ENCODE measurements around the gene BACE1-AS.

BACE1-AS gene

GRCh38 chr11:117289795-117290194, 1.4 kb upstream of the BACE1-AS start:
- no peak for DNase-seq (ENCODE audit: low read depth in 2 of 2)

GRCh38 chr11:117292616-117293015, 1.5 kb downstream of the BACE1-AS start:
- DNase-seq (ENCODE audit: low read depth in 2 of 2) = no peak

- no peak for DNase-seq (ENCODE audit: low read depth in 2 of 2)
These were observed 4.4 kb downstream of the BACE1-AS start for GRCh38 chr11:117295438-117296137.

- DNase-seq (ENCODE audit: low read depth in 2 of 2) = no peak
These were observed 5.7 kb downstream of the BACE1-AS start for GRCh38 chr11:117296881-117297280.

- no peak for DNase-seq (ENCODE audit: low read depth in 2 of 2)
These were observed 7.0 kb downstream of the BACE1-AS start for GRCh38 chr11:117298195-117298594.

- no peak for DNase-seq (ENCODE audit: low read depth in 2 of 2)
These were observed 8.5 kb downstream of the BACE1-AS start for GRCh38 chr11:117299351-117300282.

GRCh38 chr11:117300283-117300663, 9.1 kb downstream of the BACE1-AS start:
- DNase-seq (ENCODE audit: low read depth in 2 of 2) = no peak

GRCh38 chr11:117300773-117301172, 9.6 kb downstream of the BACE1-AS start:
- no peak for DNase-seq (ENCODE audit: low read depth in 2 of 2)

GRCh38 chr11:117302228-117302627, 11.1 kb downstream of the BACE1-AS start:
- DNase-seq (ENCODE audit: low read depth in 2 of 2) = no peak

GRCh38 chr11:117303101-117303500, 12.0 kb downstream of the BACE1-AS start:
- no peak for DNase-seq (ENCODE audit: low read depth in 2 of 2)

- DNase-seq (ENCODE audit: low read depth in 2 of 2) = no peak
These were observed 12.6 kb downstream of the BACE1-AS start for GRCh38 chr11:117303646-117304315.

GRCh38 chr11:117305145-117305544, 14.0 kb downstream of the BACE1-AS start:
- no peak for DNase-seq (ENCODE audit: low read depth in 2 of 2)

- no peak for DNase-seq (ENCODE audit: low read depth in 2 of 2)
These were observed 18.2 kb downstream of the BACE1-AS start for GRCh38 chr11:117309310-117309709.

GRCh38 chr11:117313091-117313490, 21.9 kb downstream of the BACE1-AS start:
- DNase-seq (ENCODE audit: low read depth in 2 of 2) = no peak

GRCh38 chr11:117313828-117314768, 23.0 kb downstream of the BACE1-AS start:
- no peak for DNase-seq (ENCODE audit: low read depth in 2 of 2)

GRCh38 chr11:117314840-117315239, 23.7 kb downstream of the BACE1-AS start:
- DNase-seq (ENCODE audit: low read depth in 2 of 2) = no peak

GRCh38 chr11:117315285-117316196, 24.4 kb downstream of the BACE1-AS start:
- DNase-seq (ENCODE audit: low read depth in 2 of 2) = peak in 1 of 2 donors; percentile 20

GRCh38 chr11:117316197-117316961, 25.2 kb downstream of the BACE1-AS start, which contains the start of gene BACE1:
TSS of gene BACE1 (minus strand) at chr11:117316256. CDS start at chr11:117315795, 461 bp downstream.
- DNase-seq (ENCODE audit: low read depth in 2 of 2) = no peak

- no peak for DNase-seq (ENCODE audit: low read depth in 2 of 2)
These were observed 27.6 kb downstream of the BACE1-AS start for GRCh38 chr11:117318738-117319137.
